Parathyroid adenoma (tissue), 2 donors: ENCODE data around the gene NAV2.

Experiments used
- H2AFZ ChIP-seq: fragments of 300-600 bp; sonication (generic); one replicate; pipeline ENCODE4 v1.7.0; 2017; ENCODE audit warnings: antibody characterized with exemption, mild to moderate bottlenecking
- H3K27ac ChIP-seq: fragments of 300-600 bp; sonication (generic); one replicate; pipeline ENCODE4 v1.7.0; 2017
- H3K27me3 ChIP-seq: fragments of 300-600 bp; sonication (generic); one replicate; pipeline ENCODE4 v1.7.0; 2017; ENCODE audit warnings: low read length; ENCODE audit not compliant: control insufficient read depth, insufficient read depth
- H3K36me3 ChIP-seq: fragments of 300-600 bp; sonication (generic); one replicate; pipeline ENCODE4 v1.7.0; 2017; ENCODE audit warnings: low read length; ENCODE audit not compliant: control insufficient read depth, insufficient read depth
- H3K4me1 ChIP-seq: fragments of 300-600 bp; sonication (generic); one replicate; pipeline ENCODE4 v1.7.0; 2017; ENCODE audit warnings: control low read depth
- H3K4me2 ChIP-seq: fragments of 300-600 bp; sonication (generic); one replicate; pipeline ENCODE4 v1.7.0; 2017; ENCODE audit warnings: low read length
- H3K4me3 ChIP-seq: fragments of 300-600 bp; sonication (generic); one replicate; pipeline ENCODE4 v1.7.0; 2017; ENCODE audit warnings: low read depth, low read length
- H3K79me2 ChIP-seq: fragments of 300-600 bp; sonication (generic); one replicate; pipeline ENCODE4 v1.7.0; 2017; ENCODE audit warnings: control low read depth
- H3K9ac ChIP-seq: fragments of 300-600 bp; sonication (generic); one replicate; pipeline ENCODE4 v1.7.0; 2017; ENCODE audit warnings: mild to moderate bottlenecking
- H3K9me3 ChIP-seq: fragments of 300-600 bp; sonication (generic); one replicate; pipeline ENCODE4 v1.7.0; 2017; ENCODE audit warnings: low read length; ENCODE audit not compliant: control insufficient read depth
- TF ChIP-seq, protein P1 (sequence below): fragments of 300-600 bp; sonication (generic); IDR thresholded peaks from one replicate; pipeline ENCODE4 v1.7.0; 2017; ENCODE audit warnings: antibody characterized with exemption, mild to moderate bottlenecking
- donor health status: primary hyperparathyroidism.

The NAV2 gene

DNA sequence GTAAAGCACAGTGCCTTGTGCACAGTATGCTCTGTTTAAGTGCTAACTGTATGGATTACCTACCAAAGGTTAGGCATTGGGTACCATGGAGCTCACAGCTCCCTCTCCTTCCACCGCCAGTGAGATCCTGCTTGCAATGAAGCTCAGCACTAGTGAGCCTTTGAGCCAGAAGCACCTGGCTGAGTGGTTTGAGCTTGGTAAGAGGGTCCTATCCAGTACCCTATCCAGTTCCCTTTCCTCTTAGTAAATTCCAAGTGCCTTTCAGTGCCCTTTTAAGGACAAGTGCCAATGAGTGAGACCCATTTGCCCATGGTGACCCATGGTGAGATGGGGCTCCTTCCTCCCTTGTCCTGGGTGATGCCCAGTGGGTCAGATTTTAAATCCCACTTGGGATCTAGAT, 43.1 kb upstream of the NAV2 start:
- Histone ChIP-seq H3K9ac (no peak overlapping the region), H2AFZ (no peak overlapping the region), H3K4me3 (no peak overlapping the region), H3K9me3 (no peaks in the 10 kb centered on the region), H3K4me2 (no peak overlapping the region), H3K27me3 (no peaks in the 10 kb centered on the region), H3K4me1 (no peaks in the 10 kb centered on the region), H3K79me2 (no peaks in the 10 kb centered on the region), H3K36me3 (no peaks in the 10 kb centered on the region), H3K27ac (no peak overlapping the region)
- TF ChIP-seq, protein P1, sequence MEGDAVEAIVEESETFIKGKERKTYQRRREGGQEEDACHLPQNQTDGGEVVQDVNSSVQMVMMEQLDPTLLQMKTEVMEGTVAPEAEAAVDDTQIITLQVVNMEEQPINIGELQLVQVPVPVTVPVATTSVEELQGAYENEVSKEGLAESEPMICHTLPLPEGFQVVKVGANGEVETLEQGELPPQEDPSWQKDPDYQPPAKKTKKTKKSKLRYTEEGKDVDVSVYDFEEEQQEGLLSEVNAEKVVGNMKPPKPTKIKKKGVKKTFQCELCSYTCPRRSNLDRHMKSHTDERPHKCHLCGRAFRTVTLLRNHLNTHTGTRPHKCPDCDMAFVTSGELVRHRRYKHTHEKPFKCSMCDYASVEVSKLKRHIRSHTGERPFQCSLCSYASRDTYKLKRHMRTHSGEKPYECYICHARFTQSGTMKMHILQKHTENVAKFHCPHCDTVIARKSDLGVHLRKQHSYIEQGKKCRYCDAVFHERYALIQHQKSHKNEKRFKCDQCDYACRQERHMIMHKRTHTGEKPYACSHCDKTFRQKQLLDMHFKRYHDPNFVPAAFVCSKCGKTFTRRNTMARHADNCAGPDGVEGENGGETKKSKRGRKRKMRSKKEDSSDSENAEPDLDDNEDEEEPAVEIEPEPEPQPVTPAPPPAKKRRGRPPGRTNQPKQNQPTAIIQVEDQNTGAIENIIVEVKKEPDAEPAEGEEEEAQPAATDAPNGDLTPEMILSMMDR: no peak

DNA sequence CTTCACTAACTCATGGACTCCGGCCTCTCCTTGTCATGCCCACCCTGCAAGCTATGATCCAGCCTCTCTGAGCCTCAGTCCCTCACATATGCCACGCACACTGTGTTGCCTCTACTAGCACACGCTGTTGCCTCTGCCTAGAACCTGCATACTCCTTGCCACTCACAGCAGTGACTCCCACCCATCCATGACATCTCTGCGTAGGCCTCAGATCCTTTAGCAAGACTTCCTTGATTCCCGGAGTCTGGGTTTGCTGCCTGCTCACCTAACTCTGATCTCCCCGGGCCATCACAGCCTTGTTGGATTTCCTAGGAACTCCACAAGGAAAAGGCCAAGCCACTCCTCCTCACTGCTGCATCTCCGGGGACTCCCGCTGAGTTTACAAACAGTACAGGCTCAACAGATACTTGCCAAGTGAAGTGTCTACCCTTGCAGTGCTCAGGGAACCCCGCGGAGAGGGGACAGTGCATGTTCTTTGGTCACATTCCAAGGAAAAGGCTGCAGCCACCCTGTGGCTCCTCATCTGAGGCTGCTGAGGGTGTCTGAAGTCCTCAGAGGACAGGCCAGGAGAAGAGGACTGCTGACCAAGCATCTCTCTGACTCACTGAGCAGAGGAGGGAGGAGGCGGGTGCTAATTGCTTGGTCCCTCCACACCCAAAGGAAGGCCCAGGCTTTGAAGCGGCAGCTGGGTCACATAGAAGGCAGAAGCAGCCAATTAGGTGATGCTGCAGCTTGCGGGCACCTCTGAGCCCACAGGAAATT, 42.4 kb upstream of the NAV2 start:
- Histone ChIP-seq H3K4me3 (no peak overlapping the region), H2AFZ (no peak overlapping the region), H3K79me2 (no peaks in the 10 kb centered on the region), H3K9ac (no peak overlapping the region), H3K4me2 (no peak overlapping the region), H3K4me1 (no peaks in the 10 kb centered on the region), H3K36me3 (no peaks in the 10 kb centered on the region), H3K27me3 (no peaks in the 10 kb centered on the region), H3K9me3 (no peaks in the 10 kb centered on the region), H3K27ac (no peak overlapping the region)
- TF ChIP-seq, protein P1: no peak

DNA sequence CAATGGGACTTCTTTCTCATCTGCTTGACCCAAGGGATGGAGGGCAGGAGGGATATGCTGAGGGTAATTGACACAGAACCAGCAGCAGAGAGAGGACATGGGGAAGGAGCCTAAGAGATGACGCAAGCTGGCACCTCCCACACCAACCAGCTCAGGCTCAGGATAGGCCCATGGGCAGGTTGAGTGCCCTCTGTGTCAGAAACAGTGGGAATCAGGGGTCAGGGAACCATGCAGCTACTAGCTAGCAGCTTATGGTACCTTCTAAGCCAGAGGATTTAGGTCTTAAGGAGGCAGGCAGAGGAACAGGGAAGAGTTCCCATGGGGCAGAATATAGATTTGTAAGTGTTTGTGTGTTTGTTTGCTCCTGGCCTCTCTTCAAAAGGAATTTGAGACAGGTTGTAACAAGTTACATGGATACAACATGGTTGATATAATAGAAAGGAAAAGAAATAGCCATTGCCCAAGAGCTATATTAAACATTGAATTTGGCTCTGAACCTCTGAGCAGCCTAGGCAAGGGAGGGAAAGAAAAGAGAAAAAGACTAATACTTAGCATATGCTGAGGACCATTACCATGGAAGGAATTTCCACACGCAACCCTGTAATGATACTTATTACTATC, 39.9 kb upstream of the NAV2 start:
- TF ChIP-seq, protein P1: no peak
- Histone ChIP-seq H3K9ac (no peak overlapping the region), H3K79me2 (no peaks in the 10 kb centered on the region), H2AFZ (no peak overlapping the region), H3K4me3 (no peak overlapping the region), H3K9me3 (no peaks in the 10 kb centered on the region), H3K4me1 (no peaks in the 10 kb centered on the region), H3K36me3 (no peaks in the 10 kb centered on the region), H3K27me3 (no peaks in the 10 kb centered on the region), H3K27ac (no peak overlapping the region), H3K4me2 (no peak overlapping the region)

DNA sequence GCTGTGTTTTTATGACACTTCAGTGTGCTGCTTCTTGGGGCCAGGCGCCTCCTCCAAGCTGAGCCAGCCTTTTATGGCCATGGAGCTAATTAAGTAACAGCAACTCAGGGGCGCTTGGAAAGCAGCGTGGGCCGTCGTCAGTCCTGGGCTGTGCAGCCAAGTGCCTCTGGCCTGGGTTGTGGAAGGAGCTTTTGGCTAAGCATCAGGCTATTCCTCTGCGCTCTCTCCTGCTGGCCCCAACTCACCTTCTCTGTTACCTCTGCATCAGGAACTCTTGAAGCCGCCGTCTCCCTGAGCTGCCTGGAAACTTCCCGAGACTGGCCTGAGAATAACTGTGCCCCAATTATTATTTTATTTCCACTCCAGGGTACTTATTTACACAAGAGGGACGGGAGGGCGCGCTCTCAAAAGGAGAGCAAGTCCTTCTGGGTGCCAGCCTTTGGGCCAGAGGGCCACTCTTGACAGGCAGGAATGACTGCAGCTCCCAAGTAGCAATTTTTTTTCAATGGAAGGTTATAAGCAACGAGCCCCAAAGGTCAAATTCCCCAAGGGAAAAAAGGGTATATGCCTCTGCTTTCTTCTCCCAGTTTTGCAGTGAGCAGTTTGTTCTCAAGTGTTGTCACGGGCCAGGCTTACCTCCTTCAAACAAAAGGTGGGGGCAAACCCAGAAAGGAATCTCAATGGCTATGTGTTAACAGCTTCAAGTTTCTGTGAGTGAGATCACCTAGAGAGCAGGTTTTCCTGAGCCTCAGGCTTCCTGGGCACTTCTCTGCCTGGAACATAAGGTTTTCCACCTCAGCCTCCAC, 38.5 kb upstream of the NAV2 start:
- H3K27ac ChIP-seq: no peak overlapping the region
- no peaks in the 10 kb centered on the region for H3K36me3 ChIP-seq
- H3K4me3 ChIP-seq: no peak overlapping the region
- H3K27me3 ChIP-seq: no peaks in the 10 kb centered on the region
- TF ChIP-seq, protein P1: no peak
- no peaks in the 10 kb centered on the region for H3K9me3 ChIP-seq
- H3K9ac ChIP-seq: no peak overlapping the region
- no peaks in the 10 kb centered on the region for H3K79me2 ChIP-seq
- H2AFZ ChIP-seq: no peak overlapping the region
- no peak overlapping the region for H3K4me2 ChIP-seq
- no peaks in the 10 kb centered on the region for H3K4me1 ChIP-seq
